ENCODE data around the gene MON2. TPM values are rescaled to one million over a fixed set of nuclear protein-coding genes. Genes with fewer than 3 reads are reported as not detected.

The MON2 gene
- total RNA-seq (2022; extraction: Qiagen RNA extraction; ENCODE audit: low read depth) = 11.6 to 17.9 TPM (median 15.3 TPM) in 5 replicates

DNA sequence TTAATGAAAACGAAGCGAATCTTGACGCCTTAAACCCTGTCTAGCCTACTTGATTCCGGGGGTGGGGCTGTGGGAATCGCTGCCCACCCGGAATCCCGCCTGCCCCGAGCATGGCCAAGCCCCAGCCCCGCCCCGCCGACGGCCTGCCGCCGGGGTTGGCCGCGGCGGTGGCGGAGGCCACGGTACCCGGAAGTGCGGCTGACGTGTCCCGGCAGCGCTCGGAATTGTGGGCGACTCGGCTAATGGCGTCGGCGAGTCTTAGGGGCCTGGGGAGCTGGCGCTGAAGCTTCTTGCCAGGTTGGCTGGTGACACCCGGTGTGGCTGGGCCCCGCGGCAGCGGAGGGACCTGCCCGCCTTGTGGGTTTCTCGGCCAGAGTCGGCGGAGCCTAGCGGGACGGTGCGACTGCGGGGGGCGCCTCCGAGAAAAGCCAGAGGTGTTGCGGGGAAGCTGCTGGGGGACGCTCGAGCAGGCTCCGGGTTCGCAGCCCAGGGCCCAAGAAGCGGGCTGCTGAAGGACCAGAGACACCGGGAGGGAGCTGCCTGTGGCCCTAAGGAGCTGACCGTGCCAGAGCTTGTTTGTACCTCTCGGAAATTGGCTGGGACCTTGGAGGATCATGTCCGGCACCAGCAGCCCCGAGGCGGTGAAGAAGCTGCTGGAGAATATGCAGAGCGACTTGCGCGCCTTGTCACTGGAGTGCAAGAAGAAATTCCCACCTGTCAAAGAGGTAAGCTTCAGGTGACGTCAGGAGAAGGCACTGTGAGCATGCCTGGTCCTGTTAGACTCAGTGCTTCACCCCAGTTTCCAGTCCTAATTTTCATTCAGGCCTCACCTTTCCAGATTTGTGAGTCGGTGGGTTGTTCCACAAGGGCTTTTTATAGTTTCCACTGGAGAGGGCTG lies at the start of gene MON2:
Gene MON2 (plus strand): TSS at position 233 of the 898 bp plus-strand sequence. CDS start 382 bp downstream, at position 615.

Other genes with a start within 250 kb of the MON2 start
- 26.9 to 35.0 TPM (median 32.2 TPM) in 5 replicates for gene USP15, start 206.4 kb upstream of the MON2 start, total RNA-seq (2022; extraction: Qiagen RNA extraction; ENCODE audit: low read depth)